ENCODE measurements around the gene MME.

The MME gene

GRCh38 chr3:155079746-155080487 lies at the start of gene MME:
TSS of gene MME (plus strand) at chr3:155080319. CDS start at chr3:155084168, 3,849 bp downstream.
- no peak for DNase-seq (ENCODE audit: low read depth)

- no peak for DNase-seq (ENCODE audit: low read depth)
Observed at GRCh38 chr3:155031186-155031585, 48.9 kb upstream of the MME start.

DNA sequence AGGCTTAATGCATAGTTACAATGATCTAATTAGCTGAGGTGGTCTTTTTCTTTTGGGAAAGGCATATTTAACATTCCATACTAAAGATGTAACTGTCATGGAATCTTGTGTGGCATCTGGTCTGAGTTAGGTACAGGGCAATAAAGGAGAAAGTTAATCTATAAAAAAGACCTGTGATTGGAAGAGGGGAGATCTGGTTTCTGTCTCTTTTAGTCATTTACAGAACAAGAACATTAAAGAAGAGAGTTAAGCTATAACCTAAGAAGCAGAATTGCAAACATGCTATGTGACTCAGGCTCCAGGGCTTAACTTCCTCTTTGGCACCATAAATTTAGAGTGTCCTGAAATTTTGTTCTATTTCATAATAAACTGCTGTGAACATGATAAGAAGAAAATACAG lies 47.2 kb upstream of the MME start:
- DNase-seq (ENCODE audit: low read depth), result no peak

DNA sequence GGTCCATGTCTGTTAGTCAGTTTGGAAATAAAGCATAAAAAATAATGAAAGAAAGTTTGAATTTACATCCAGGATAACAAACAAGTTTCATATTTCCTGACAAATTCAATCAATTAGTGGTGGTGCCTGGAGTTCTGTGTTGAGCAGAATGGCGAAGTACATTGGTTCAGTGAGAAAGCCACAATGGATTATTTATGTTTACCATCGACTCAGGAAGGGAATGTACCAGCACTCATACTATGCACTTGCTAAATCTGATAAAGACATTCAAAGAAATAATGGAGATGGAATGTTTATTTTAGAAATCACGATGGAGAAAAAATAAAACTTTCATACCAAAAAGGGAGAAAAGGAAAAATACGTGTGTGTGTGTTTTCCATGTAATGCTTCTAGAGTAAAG lies 45.3 kb upstream of the MME start:
- DNase-seq (ENCODE audit: low read depth), result no peak

GRCh38 chr3:155035553-155035952 lies 44.6 kb upstream of the MME start:
- DNase-seq (ENCODE audit: low read depth), result no peak

GRCh38 chr3:155037508-155038202 lies 42.5 kb upstream of the MME start:
- DNase-seq (ENCODE audit: low read depth), result no peak

GRCh38 chr3:155038203-155038554 lies 41.9 kb upstream of the MME start:
- no peak for DNase-seq (ENCODE audit: low read depth)

DNA sequence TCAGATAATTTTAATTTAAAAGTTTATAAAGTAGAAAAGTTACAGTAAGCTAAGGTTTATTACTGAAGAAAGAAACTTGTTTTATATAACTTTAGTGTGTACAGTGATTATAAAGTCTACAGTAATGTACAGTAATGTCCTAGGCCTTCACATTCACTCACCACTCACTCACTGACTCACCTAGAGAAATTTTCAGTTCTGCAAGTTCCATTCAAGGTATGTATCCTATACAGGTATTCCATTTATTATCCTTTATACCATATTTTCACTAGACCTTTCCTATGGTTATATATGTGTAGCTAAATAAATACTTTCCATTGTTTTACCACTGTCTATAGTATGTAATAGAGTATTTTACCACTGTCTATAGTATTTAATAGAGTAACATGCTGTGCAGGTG lies 33.2 kb upstream of the MME start:
- DNase-seq (ENCODE audit: low read depth), result no peak

GRCh38 chr3:155047672-155048071 lies 32.4 kb upstream of the MME start:
- DNase-seq (ENCODE audit: low read depth), result no peak

GRCh38 chr3:155049959-155050358 lies 30.2 kb upstream of the MME start:
- no peak for DNase-seq (ENCODE audit: low read depth)

GRCh38 chr3:155052470-155052869 lies 27.6 kb upstream of the MME start:
- no peak for DNase-seq (ENCODE audit: low read depth)

GRCh38 chr3:155053756-155054155 lies 26.4 kb upstream of the MME start:
- DNase-seq (ENCODE audit: low read depth), result no peak

- DNase-seq (ENCODE audit: low read depth), result no peak
Observed at GRCh38 chr3:155064920-155065319, 15.2 kb upstream of the MME start.

DNA sequence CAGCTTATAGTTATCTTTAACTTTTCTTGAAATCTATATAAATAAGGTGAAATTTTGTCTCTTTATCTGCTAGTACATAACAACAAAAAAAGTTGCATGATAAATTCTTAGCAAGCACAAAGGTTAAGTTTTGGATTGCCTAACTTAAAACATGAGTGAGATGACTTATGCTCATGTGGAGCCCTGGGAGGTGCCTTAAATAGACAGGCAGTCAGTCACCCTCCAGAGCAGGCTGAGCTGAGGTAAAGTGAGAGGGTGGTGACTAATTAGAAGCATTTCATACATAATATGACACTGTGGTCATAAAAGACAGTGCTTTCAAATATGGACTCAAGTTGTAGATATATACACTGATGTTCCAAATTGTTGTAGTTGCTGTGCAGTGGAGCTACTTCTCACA lies 14.6 kb upstream of the MME start:
- DNase-seq (ENCODE audit: low read depth), result no peak

GRCh38 chr3:155069729-155070128 lies 10.4 kb upstream of the MME start:
- no peak for DNase-seq (ENCODE audit: low read depth)

DNA sequence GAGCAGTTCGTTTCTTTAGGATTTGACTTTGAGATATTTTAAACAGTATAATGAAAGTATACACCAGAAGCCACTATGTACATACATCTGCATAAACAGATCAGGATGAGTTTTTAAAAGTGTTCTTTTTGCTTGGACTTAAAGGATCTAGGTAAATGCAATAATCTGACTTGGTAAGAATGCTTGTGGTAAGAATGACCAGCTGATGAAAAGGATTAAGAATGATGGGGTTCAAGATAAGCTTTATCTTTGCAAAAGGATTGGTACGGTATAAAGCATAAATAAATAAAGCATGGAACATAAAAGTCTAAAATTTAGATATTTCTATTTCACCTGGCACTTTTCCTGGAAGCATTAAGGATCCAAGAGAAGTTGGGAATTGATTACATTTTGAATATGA lies 9.8 kb upstream of the MME start:
- no peak for DNase-seq (ENCODE audit: low read depth)

DNA sequence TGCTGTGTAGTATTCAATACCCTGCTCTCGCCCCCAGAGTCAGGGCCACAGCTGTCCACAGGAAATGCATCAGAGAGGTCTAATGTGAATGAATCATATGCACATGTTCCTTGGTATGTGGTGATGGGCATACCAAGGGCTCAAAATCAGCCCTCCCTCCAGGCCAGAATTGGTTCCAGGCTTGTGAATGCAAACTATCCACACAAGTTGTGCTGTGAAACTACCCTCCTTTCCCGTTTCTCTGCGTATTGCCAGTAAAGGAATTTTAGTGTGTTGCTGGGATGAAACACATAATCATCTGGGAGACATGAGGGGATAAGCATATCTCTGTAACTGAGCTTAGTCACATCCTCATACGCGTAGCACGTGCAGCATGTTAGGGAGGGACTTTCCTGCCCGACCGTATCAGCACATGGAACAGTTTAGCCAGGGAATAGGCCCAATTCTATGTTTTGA lies 9.2 kb upstream of the MME start:
- DNase-seq (ENCODE audit: low read depth), result no peak

- DNase-seq (ENCODE audit: low read depth), result no peak
Observed at GRCh38 chr3:155075200-155075599, 4.9 kb upstream of the MME start.

DNA sequence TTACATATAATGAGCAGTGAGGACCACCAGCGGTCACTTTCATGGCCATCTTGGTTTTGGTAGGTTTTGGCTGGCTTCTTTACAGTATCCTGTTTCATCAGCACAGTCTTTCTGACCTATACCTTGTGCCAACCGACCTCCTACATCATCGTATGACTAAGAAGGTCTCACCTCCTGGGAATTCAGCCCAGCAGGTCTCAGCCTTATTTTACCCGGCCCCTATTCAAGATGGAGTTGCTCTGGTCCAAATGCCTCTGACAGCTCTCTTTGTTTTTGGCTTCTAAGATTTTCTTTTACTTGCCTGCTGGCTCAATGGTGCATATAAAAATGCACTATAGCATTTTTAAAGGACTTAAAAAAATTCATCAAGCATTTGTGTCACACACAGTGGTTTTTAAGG lies 3.2 kb upstream of the MME start:
- no peak for DNase-seq (ENCODE audit: low read depth)

- DNase-seq (ENCODE audit: low read depth), result no peak
Observed at GRCh38 chr3:155078711-155079467, 1.2 kb upstream of the MME start.

DNA sequence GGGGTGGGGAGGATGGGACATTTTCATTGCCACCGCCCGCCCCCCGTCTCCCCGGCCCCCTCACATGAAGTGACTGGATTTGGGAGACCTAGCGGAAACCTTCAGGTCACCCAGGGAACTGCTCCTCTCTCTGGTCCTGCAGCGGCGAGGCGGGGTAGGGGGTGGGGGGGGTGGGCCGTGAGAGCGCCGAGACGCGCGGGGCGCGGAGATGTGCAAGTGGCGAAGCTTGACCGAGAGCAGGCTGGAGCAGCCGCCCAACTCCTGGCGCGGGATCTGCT lies 712 bp upstream of the MME start:
- DNase-seq (ENCODE audit: low read depth), result no peak

- DNase-seq (ENCODE audit: low read depth), result no peak
Observed at GRCh38 chr3:155080692-155081091, 573 bp downstream of the MME start.

GRCh38 chr3:155083313-155083905 lies 3.3 kb downstream of the MME start:
- DNase-seq (ENCODE audit: low read depth), result no peak

Data from activated T-helper 9 cell treated with anti-CD3 and anti-CD28 coated beads, Interleukin-2, amount 50 U/mL, for 16 hours (primary cell).